ENCODE data around the gene EDC4.
"Not testable (repeated sequence)": the region's sequence is repeated elsewhere in the genome, so short reads cannot be mapped to it uniquely, and the experiment has no call there.

The EDC4 gene, protein sequence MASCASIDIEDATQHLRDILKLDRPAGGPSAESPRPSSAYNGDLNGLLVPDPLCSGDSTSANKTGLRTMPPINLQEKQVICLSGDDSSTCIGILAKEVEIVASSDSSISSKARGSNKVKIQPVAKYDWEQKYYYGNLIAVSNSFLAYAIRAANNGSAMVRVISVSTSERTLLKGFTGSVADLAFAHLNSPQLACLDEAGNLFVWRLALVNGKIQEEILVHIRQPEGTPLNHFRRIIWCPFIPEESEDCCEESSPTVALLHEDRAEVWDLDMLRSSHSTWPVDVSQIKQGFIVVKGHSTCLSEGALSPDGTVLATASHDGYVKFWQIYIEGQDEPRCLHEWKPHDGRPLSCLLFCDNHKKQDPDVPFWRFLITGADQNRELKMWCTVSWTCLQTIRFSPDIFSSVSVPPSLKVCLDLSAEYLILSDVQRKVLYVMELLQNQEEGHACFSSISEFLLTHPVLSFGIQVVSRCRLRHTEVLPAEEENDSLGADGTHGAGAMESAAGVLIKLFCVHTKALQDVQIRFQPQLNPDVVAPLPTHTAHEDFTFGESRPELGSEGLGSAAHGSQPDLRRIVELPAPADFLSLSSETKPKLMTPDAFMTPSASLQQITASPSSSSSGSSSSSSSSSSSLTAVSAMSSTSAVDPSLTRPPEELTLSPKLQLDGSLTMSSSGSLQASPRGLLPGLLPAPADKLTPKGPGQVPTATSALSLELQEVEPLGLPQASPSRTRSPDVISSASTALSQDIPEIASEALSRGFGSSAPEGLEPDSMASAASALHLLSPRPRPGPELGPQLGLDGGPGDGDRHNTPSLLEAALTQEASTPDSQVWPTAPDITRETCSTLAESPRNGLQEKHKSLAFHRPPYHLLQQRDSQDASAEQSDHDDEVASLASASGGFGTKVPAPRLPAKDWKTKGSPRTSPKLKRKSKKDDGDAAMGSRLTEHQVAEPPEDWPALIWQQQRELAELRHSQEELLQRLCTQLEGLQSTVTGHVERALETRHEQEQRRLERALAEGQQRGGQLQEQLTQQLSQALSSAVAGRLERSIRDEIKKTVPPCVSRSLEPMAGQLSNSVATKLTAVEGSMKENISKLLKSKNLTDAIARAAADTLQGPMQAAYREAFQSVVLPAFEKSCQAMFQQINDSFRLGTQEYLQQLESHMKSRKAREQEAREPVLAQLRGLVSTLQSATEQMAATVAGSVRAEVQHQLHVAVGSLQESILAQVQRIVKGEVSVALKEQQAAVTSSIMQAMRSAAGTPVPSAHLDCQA (N-terminal part only)

DNA sequence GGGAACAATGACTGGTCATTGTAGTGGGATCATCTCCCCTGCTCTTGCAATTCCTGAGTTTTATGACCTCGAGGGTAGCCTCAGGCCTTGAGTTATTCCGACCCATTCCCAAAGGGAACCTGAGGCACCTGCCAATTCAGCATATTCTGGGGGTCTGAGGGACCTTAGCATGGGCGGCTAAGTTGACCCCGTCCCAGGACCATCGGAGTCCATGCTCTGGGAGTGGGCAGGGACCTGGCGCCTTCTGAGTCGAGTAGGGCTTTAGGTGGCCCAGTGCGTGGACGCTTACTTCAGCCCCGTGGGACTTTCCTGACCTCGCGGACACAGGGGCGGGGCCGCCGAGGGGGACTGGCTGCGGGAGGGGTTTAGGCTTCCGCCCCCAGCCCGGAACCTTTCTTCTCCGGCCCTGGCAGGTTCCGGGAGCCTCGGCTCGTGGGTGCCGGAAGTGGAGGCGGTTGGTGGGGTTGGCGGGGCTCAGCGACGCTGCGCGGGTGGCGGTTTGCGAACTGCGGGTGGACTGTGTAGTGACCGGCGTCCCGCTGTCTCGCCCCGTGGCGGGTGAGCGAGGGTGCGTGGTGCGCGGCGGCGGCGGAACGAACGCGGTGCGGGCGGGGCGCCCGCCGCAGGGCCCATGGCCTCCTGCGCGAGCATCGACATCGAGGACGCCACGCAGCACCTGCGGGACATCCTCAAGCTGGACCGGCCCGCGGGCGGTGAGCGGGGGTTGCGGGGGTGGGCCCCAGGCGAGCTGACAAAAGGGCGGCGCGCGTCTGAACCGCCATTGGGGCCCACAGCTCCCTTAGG, at the start of gene EDC4:
TSS of gene EDC4 (plus strand) at position 422 of the 804 bp plus-strand sequence. CDS start at position 632, 210 bp downstream.
- ATAC-seq (ENCODE audit: low read depth) (peak; percentile 98), DNase-seq (ENCODE audit: low spot score in 2 of 2) (peak; percentile 85 to 98)
- peak within 1 kb of the TSS; percentile 83 for H3K27ac Mint-ChIP-seq
- H3K4me3 Mint-ChIP-seq, result peak within 1 kb of the TSS; percentile 92
- H3K4me1 Mint-ChIP-seq, result peaks cover 23% of the 10 kb centered on the region
- H3K27me3 Mint-ChIP-seq, result no peaks in the 10 kb centered on the region
- H3K36me3 Mint-ChIP-seq, result peaks cover 10% of the 10 kb centered on the region
- no peaks in the 10 kb centered on the region for H3K9me3 Mint-ChIP-seq

DNA sequence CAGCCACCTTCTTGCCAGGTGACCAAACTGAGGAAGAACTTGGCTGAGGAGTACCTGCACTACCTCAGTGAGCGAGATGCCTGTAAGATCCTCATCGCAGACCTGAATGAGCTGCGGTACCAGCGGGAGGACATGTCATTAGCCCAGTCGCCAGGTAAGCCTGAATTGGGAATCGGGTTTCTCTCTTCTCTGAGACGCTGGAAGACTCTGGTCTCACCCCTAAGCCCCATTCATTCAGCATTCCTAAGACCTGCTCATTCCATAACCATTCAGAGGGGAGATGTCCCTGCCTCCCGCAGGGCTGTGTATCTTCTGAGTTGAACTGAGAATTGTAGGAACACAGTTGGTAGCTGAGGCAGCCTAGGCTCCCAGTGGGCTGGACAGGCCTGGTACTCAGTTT, 47.7 kb upstream of the EDC4 start:
- no peak overlapping the region for H3K4me3 Mint-ChIP-seq
- H3K36me3 Mint-ChIP-seq, result peaks cover 4% of the 10 kb centered on the region
- no peaks in the 10 kb centered on the region for H3K27me3 Mint-ChIP-seq
- peaks cover 5% of the 10 kb centered on the region for H3K4me1 Mint-ChIP-seq
- DNase-seq (ENCODE audit: low spot score in 2 of 2) (no peak), ATAC-seq (ENCODE audit: low read depth) (no peak)
- no peak overlapping the region for H3K27ac Mint-ChIP-seq
- H3K9me3 Mint-ChIP-seq, result no peaks in the 10 kb centered on the region

DNA sequence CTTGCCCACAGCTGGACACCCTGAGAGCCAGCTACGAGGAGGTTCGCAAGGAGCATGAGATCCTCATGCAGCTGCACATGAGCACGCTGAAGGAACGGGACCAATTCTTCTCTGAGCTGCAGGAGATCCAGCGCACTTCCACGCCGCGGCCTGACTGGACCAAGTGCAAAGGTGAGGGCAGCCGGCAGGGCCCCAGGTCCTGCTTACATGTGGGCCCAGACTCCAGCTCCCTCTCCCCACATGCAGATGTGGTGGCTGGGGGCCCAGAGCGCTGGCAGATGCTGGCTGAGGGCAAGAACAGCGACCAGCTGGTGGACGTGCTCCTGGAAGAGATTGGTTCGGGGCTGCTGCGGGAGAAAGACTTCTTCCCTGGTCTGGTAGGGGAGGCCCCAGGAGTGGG, 46.9 kb upstream of the EDC4 start:
- no peaks in the 10 kb centered on the region for H3K27me3 Mint-ChIP-seq

DNA sequence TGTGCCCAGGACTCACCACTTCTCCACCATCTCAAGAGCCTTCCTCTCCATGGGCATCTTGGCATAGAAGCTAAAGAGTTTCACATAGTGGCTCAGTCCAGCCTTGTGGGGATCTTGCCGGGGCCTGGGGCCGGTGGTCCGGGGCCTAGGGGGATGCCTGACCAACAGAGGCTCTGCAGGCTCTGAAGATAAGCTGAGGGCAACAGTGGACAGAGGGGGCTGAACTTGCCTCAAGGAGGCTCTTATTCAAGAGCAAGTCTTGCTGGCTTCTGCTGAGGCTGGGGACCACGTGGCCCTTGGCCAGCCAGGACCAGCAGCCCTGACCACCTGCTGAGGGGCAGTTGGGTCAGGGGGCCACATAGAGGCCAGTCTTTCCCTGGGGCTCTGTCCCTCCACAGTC, 44.2 kb upstream of the EDC4 start:
- no peak overlapping the region for H3K27ac Mint-ChIP-seq
- H3K4me1 Mint-ChIP-seq, result peaks cover 9% of the 10 kb centered on the region
- no peak for DNase-seq (ENCODE audit: low spot score in 2 of 2)
- no peak for ATAC-seq (ENCODE audit: low read depth)
- H3K4me3 Mint-ChIP-seq, result no peak overlapping the region
- H3K9me3 Mint-ChIP-seq, result no peaks in the 10 kb centered on the region
- no peaks in the 10 kb centered on the region for H3K27me3 Mint-ChIP-seq
- H3K36me3 Mint-ChIP-seq, result peaks cover 4% of the 10 kb centered on the region

More for the DNA sequence above, 46.9 kb upstream of the EDC4 start:
- ATAC-seq (ENCODE audit: low read depth) (no peak), DNase-seq (ENCODE audit: low spot score in 2 of 2) (no peak)
- H3K36me3 Mint-ChIP-seq, result peaks cover 4% of the 10 kb centered on the region
- H3K9me3 Mint-ChIP-seq, result no peaks in the 10 kb centered on the region
- no peak overlapping the region for H3K4me3 Mint-ChIP-seq
- H3K27ac Mint-ChIP-seq, result no peak overlapping the region
- peaks cover 5% of the 10 kb centered on the region for H3K4me1 Mint-ChIP-seq

- DNase-seq (ENCODE audit: low spot score in 2 of 2), result no peak
- peaks cover 6% of the 10 kb centered on the region for H3K36me3 Mint-ChIP-seq
- peaks cover 11% of the 10 kb centered on the region for H3K4me1 Mint-ChIP-seq
- no peak for ATAC-seq (ENCODE audit: low read depth)
- no peaks in the 10 kb centered on the region for H3K9me3 Mint-ChIP-seq
- peak overlapping the region; percentile 98 for H3K4me3 Mint-ChIP-seq
- H3K27ac Mint-ChIP-seq, result peak overlapping the region; percentile 88
- H3K27me3 Mint-ChIP-seq, result peaks cover 3% of the 10 kb centered on the region
Measured at GRCh38 chr16:67833030-67833414, 39.8 kb upstream of the EDC4 start.

DNA sequence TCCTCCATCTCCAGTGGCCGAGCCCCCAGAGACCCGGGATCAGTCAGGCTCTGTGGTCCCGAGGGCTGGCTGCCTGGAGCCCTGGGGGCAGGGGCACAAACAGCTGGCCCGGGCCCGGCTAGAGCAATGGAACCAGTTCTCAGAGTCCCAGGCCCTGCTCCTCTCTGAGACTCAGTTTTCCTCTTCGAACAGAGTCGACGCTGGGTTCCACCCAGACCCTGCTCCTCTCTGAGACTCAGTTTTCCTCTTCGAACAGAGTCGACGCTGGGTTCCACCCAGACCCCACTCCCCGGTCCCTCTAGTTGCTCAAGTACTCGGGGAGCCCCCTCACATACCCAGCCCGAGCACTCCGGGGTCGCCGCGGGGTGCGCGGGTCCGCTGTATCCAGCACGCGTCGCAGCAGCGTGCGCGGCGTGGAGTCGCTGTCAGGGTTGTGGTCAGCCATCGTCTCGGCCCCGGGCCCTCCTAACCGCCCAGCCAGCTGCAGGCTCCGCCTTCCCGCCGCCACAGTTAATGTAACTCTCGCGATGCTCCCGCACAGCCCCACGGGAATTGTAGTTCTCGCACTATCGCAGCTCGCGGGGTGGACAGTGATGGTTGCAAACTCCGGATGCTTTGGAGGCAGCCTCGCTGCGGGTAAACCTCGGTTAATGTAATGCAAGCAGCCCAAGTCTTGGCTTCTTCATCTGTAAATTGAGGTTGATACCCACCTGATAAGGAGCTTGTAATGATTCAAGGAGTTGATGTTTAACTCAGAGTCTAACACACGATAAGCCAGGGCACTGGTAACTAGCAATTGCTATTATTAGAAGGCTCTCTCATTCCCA, 39.2 kb upstream of the EDC4 start:
- DNase-seq (ENCODE audit: low spot score in 2 of 2), result peak; percentile 89 to 96
- ATAC-seq (ENCODE audit: low read depth), result peak; percentile 100
- H3K4me1 Mint-ChIP-seq, result peaks cover 11% of the 10 kb centered on the region
- H3K27me3 Mint-ChIP-seq, result peaks cover 3% of the 10 kb centered on the region
- no peaks in the 10 kb centered on the region for H3K9me3 Mint-ChIP-seq
- H3K36me3 Mint-ChIP-seq, result peaks cover 6% of the 10 kb centered on the region
- H3K27ac Mint-ChIP-seq, result peak overlapping the region; percentile 88
- peak overlapping the region; percentile 98 for H3K4me3 Mint-ChIP-seq

DNA sequence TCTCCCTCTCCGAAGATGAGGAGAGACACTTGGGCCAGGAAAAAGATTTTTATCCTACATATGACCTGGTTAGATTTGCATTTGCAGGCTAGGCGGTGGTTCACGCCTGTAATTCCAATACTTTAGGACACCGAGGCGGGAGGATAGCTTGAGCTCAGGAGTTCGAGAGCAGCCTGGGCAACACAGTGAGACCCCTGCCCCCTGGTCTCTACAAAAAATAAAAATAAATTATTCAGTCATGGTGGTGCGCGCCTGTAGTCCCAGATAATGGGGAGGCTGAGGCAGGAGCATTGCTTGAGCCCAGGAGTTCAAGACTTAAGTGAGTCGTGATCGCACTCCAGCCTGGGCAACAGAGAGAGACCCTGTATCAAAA, 38.6 kb upstream of the EDC4 start:
- no peak overlapping the region for H3K27ac Mint-ChIP-seq
- H3K4me1 Mint-ChIP-seq, result peaks cover 11% of the 10 kb centered on the region

DNA sequence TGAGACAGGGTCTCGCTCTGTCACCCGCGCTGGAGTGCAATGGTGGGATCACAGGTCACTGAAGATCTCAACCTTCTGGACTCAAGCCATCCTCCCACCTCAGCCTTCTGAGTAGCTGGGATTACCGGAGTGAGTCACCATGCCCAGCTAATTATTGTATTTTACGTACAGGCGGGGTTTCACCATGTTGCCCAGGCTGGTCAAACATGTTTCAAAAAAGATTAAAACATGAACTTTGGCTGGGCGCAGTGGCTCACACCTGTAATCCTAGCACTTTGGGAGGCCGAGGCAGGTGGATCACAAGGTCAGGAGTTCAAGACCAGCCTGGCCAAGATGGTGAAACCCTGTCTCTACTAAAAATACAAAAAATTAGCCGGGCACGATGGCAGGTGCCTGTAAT, 35.7 kb upstream of the EDC4 start:
- not testable (repeated sequence) for H3K27ac Mint-ChIP-seq; ATAC-seq (ENCODE audit: low read depth); H3K9me3 Mint-ChIP-seq; H3K36me3 Mint-ChIP-seq; H3K4me1 Mint-ChIP-seq; H3K27me3 Mint-ChIP-seq; DNase-seq (ENCODE audit: low spot score in 2 of 2); H3K4me3 Mint-ChIP-seq

More for the DNA sequence above, 38.6 kb upstream of the EDC4 start:
- Mint-ChIP-seq H3K4me3 (peak overlapping the region; percentile 98), H3K27me3 (peaks cover 3% of the 10 kb centered on the region), H3K36me3 (peaks cover 6% of the 10 kb centered on the region), H3K9me3 (no peaks in the 10 kb centered on the region)
- no peak for DNase-seq (ENCODE audit: low spot score in 2 of 2)
- ATAC-seq (ENCODE audit: low read depth), result no peak

- ATAC-seq (ENCODE audit: low read depth), result no peak
- DNase-seq (ENCODE audit: low spot score in 2 of 2), result no peak
- peaks cover 1% of the 10 kb centered on the region for H3K36me3 Mint-ChIP-seq
- H3K27ac Mint-ChIP-seq, result no peak overlapping the region
- H3K4me1 Mint-ChIP-seq, result peaks cover 9% of the 10 kb centered on the region
- H3K4me3 Mint-ChIP-seq, result no peak overlapping the region
- no peaks in the 10 kb centered on the region for H3K9me3 Mint-ChIP-seq
- peaks cover 3% of the 10 kb centered on the region for H3K27me3 Mint-ChIP-seq
Measured at GRCh38 chr16:67837811-67838210, 35.0 kb upstream of the EDC4 start.

DNA sequence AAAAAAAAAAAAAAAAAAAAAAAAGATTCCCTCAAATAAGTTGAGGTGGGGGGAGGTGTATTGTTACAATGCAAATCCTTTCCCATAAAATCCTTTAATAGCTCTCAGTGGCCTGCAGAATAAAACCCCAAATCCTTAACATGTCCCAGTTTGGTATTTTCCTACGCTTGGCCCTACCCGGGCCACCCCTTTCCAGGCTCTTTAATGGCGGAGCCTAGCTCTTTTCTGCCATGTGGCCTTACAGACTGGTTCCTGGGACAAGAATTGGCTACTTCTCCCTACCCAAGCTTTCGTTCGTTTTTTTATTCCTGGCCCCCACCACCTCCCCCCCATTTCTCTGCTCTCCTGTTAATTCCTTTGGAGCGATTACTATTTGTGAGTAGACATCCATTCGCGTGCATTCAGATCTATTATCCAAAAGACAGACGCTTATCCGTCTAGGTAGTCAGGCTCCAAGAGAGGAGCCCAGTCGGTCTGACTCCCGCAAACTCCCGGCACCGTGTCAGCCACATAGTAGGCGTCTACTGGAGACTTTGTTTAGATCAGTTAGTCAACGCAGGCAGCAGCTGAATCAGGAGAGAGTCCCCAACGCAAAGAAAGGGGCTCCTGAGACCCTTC, 31.5 kb upstream of the EDC4 start:
- peaks cover 3% of the 10 kb centered on the region for H3K27me3 Mint-ChIP-seq
- peaks cover 1% of the 10 kb centered on the region for H3K36me3 Mint-ChIP-seq
- ATAC-seq (ENCODE audit: low read depth) (no peak), DNase-seq (ENCODE audit: low spot score in 2 of 2) (no peak)
- peaks cover 21% of the 10 kb centered on the region for H3K4me1 Mint-ChIP-seq
- H3K9me3 Mint-ChIP-seq, result no peaks in the 10 kb centered on the region
- peak overlapping the region; percentile 88 for H3K27ac Mint-ChIP-seq
- H3K4me3 Mint-ChIP-seq, result peak overlapping the region; percentile 95

DNA sequence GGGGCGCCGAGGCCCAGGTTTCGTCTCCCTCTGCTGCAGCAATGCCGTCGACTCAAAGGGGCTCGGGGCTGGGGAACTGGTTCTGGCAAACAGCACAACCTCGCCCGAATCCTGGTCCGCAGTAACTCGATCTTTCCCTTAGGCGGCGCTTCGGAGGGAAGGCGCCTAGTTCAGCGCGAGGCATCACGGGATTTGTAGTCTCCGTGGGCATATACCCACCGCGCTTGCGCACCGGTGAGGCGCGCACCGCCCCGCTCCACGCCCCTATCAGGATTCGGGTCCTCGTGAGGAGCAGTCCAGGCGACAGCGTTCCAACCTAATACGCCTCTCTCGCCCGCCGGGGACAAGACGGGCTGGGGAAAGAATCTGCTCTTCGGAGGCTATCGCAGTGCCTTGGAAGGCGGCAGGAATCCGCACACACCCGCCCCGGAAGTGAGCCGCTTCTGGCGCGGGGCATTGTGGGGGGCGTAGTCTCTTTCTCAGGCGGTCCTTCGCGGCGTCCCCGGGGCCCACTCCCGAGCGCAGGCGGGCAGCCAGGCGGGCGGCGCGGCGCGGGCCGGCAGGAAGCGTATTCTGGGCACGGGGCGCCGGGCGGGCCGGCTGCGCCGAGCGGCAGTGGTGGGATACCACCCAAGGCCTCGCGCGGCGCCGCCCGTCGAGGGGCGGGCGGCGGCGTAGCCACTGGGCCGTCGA, 30.9 kb upstream of the EDC4 start, which contains the start of gene THAP11:
TSS of gene THAP11 (plus strand) at position 505 of the 693 bp plus-strand sequence. CDS start 235 bp downstream, outside the sequence.
- Mint-ChIP-seq H3K9me3 (no peaks in the 10 kb centered on the region), H3K4me3 (peak within 1 kb of the TSS; percentile 95), H3K27me3 (peaks cover 3% of the 10 kb centered on the region), H3K4me1 (peaks cover 21% of the 10 kb centered on the region), H3K36me3 (peaks cover 1% of the 10 kb centered on the region), H3K27ac (peak within 1 kb of the TSS; percentile 88)
- DNase-seq (ENCODE audit: low spot score in 2 of 2), result peak; percentile 94 to 99
- ATAC-seq (ENCODE audit: low read depth), result peak; percentile 57

All from memory B cell (primary cell).